Kidney (tissue), 14 donors: ENCODE measurements around the gene ADARB2. TPM values are rescaled to one million over a fixed set of nuclear protein-coding genes. Genes with fewer than 3 reads are reported as not detected.
"Not testable (repeated sequence)": the region's sequence is repeated elsewhere in the genome, so short reads cannot be mapped to it uniquely, and the experiment has no call there.

Experiments used
- DNase-seq, 5 donors: peaks; one replicate each; pipeline ENCODE4 v3.0.0-alpha.2; 2013 to 2020
- FAIRE-seq: peaks from 2 replicates; lab custom pipeline; 2012; peaks lifted over from hg19 to GRCh38; lab: Jason Lieb, UNC
- H3K27ac ChIP-seq, 2 donors: one replicate each; pipeline ENCODE4 v1.7.0; 2013; ENCODE audit warnings: low read depth in 2 of 2, low read length in 2 of 2, inconsistent platforms in 1 of 2
- H3K27me3 ChIP-seq: one replicate; pipeline ENCODE4 v1.7.1; 2013; ENCODE audit warnings: low read length, inconsistent platforms; ENCODE audit not compliant: control insufficient read depth, insufficient read depth
- H3K36me3 ChIP-seq, 3 donors: one replicate each; pipeline versions ENCODE4 v1.7.0 to v1.7.1; 2013; ENCODE audit warnings: low read length in 3 of 3, control low read depth in 1 of 3, inconsistent platforms in 1 of 3; ENCODE audit not compliant: insufficient read depth in 3 of 3, control insufficient read depth in 2 of 3
- H3K4me1 ChIP-seq, 3 donors: one replicate each; pipeline versions ENCODE4 v1.7.0 to v1.7.1; 2013; ENCODE audit warnings: low read length in 3 of 3, inconsistent platforms in 1 of 3, low read depth in 1 of 3; ENCODE audit not compliant: control insufficient read depth in 2 of 3, insufficient read depth in 2 of 3
- H3K4me3 ChIP-seq, 3 donors: one replicate each; pipeline versions ENCODE4 v1.7.0 to v1.8.1; 2013; ENCODE audit warnings: low read length in 3 of 3, control low read depth in 1 of 3, inconsistent platforms in 1 of 3
- H3K9ac ChIP-seq, 3 donors: one replicate each; pipeline versions ENCODE4 v1.7.0 to v1.7.1; 2013; ENCODE audit warnings: low read length in 3 of 3, control low read depth in 1 of 3, inconsistent platforms in 1 of 3
- H3K9me3 ChIP-seq, 3 donors: one replicate each; pipeline versions ENCODE4 v1.7.0 to v1.7.1; 2013; ENCODE audit warnings: low read length in 3 of 3, control low read depth in 1 of 3, inconsistent platforms in 1 of 3; ENCODE audit not compliant: control insufficient read depth in 2 of 3, insufficient read depth in 1 of 3
- CTCF ChIP-seq: IDR thresholded peaks from 3 replicates; pipeline ENCODE4 v1.5.1; 2012; ENCODE audit warnings: mild to moderate bottlenecking, moderate library complexity, borderline replicate concordance; ENCODE audit not compliant: insufficient read depth; ENCODE audit errors: extremely low read depth
- intact Hi-C: fragments of 100-400 bp; cut with DNase I; formaldehyde crosslinking; loops from one replicate; pipeline ENCODE4 v1.11.1; 2022
- polyA plus RNA-seq: library from polyadenylated mRNA; stranded (reverse); fragments of 350-450 nt; fragmentation: Illumina TruSeq; extraction: RNeasy Lipid Tissue Mini Kit (QIAGEN cat#74804); gene quantifications from one replicate; pipeline ENCODE4 v1.2.3, GENCODE V29; 2014; ENCODE audit warnings: low read depth, low replicate concordance; ENCODE audit not compliant: insufficient read depth
- total RNA-seq: library from RNA; stranded (reverse); fragmentation: NEBNext Ultra II Directional; extraction: Animal tissue kit (Norgen Biotek cat#: 25700); gene quantifications from one replicate; pipeline ENCODE4 v1.2.1, GENCODE V29; 2021
- donor health status: control.
- donor health status: control.
- donor health status: control.
- donor health status: control.
- donor health status: control.
- donor health status: DM: yes; HTN: yes; CAD: no.
- donor health status: Normal renal cell carcinoma (clear cell type).

The ADARB2 gene
- total and polyA plus RNA-seq, 2 donors from 2014 or later: 1.0 to 1.3 TPM

GRCh38 chr10:1465418-1465911 is 271.9 kb downstream of the ADARB2 start:
- Histone ChIP-seq H3K9me3 (peaks cover 0 to 1% (median 0%) of the 10 kb centered on the region in 3 donors), H3K9ac (no peak overlapping the region), H3K27me3 (no peaks in the 10 kb centered on the region), H3K36me3 (no peaks in the 10 kb centered on the region), H3K27ac (no peak overlapping the region), H3K4me1 (peaks cover 0 to 18% (median 12%) of the 10 kb centered on the region in 3 donors), H3K4me3 (peak overlapping the region in 2 of 3 donors; percentile 0 to 53)
- FAIRE-seq (no peak), DNase-seq (peak in 3 of 5 donors; percentile 50 to 80 (median 69))
- intact Hi-C loops: no loop called here
- no peak for TF ChIP-seq CTCF

- H3K4me1 ChIP-seq: peaks cover 0 to 18% (median 12%) of the 10 kb centered on the region in 3 donors
- intact Hi-C loops: no loop called here
- H3K9ac ChIP-seq: no peak overlapping the region
- TF ChIP-seq CTCF: no peak
- peak in 4 of 5 donors; percentile 67 to 87 (median 82) for DNase-seq
- no peak for FAIRE-seq
- H3K27me3 ChIP-seq: no peaks in the 10 kb centered on the region
- no peaks in the 10 kb centered on the region for H3K36me3 ChIP-seq
- H3K4me3 ChIP-seq: peak overlapping the region in 2 of 3 donors; percentile 0 to 53
- no peak overlapping the region for H3K27ac ChIP-seq
- peaks cover 0 to 1% (median 0%) of the 10 kb centered on the region in 3 donors for H3K9me3 ChIP-seq
These were observed 272.4 kb downstream of the ADARB2 start for GRCh38 chr10:1464881-1465417.

GRCh38 chr10:1463971-1464370 is 273.4 kb downstream of the ADARB2 start:
- H3K4me1 ChIP-seq: peaks cover 0 to 18% (median 12%) of the 10 kb centered on the region in 3 donors
- H3K27me3 ChIP-seq, FAIRE-seq, intact Hi-C loops, H3K36me3 ChIP-seq, H3K9me3 ChIP-seq, H3K27ac ChIP-seq, H3K4me3 ChIP-seq, H3K9ac ChIP-seq: not testable (repeated sequence)
- peak in 2 of 5 donors; percentile 39 to 68 for DNase-seq

- DNase-seq: no peak
- H3K9ac ChIP-seq: no peak overlapping the region
- H3K27ac ChIP-seq: no peak overlapping the region
- no peaks in the 10 kb centered on the region for H3K36me3 ChIP-seq
- no peak overlapping the region for H3K4me3 ChIP-seq
- no peaks in the 10 kb centered on the region for H3K27me3 ChIP-seq
- intact Hi-C loops: no loop called here
- peaks cover 0 to 18% (median 12%) of the 10 kb centered on the region in 3 donors for H3K4me1 ChIP-seq
- FAIRE-seq: no peak
- H3K9me3 ChIP-seq: peaks cover 0 to 1% (median 0%) of the 10 kb centered on the region in 3 donors
- TF ChIP-seq CTCF: no peak
These were observed 274.2 kb downstream of the ADARB2 start for GRCh38 chr10:1462994-1463633.
